Immature natural killer cell (primary cell): Measurements from ENCODE around the gene TRDMT1. TPM values are rescaled to one million over a fixed set of nuclear protein-coding genes. Genes with fewer than 3 reads are reported as not detected.

Experiments
- DNase-seq, 3 donors: peaks; one replicate each; pipeline ENCODE4 v3.0.0; 2022; ENCODE audit warnings: mixed read lengths in 1 of 3
- H3K27ac Mint-ChIP-seq, 6 donors: one replicate each; pipeline ENCODE4 v1.8.0; 2020; ENCODE audit warnings: mixed read lengths in 6 of 6, mild to moderate bottlenecking in 5 of 6, inconsistent platforms in 4 of 6, moderate library complexity in 3 of 6
- H3K27me3 Mint-ChIP-seq, 3 donors: one replicate each; pipeline ENCODE4 v1.8.0; 2020 to 2021; ENCODE audit warnings: low read depth in 3 of 3, mild to moderate bottlenecking in 3 of 3, mixed read lengths in 3 of 3, moderate library complexity in 3 of 3, inconsistent platforms in 1 of 3
- H3K36me3 Mint-ChIP-seq, 3 donors: one replicate each; pipeline ENCODE4 v1.8.0; 2020; ENCODE audit warnings: mixed read lengths in 3 of 3, inconsistent platforms in 2 of 3, mild to moderate bottlenecking in 2 of 3
- H3K4me1 Mint-ChIP-seq, 2 donors: one replicate each; pipeline ENCODE4 v1.8.0; 2020; ENCODE audit warnings: inconsistent platforms in 2 of 2, mild to moderate bottlenecking in 2 of 2, mixed read lengths in 2 of 2, moderate library complexity in 1 of 2
- H3K4me3 Mint-ChIP-seq, 5 donors: one replicate each; pipeline ENCODE4 v1.8.0; 2020; ENCODE audit warnings: mild to moderate bottlenecking in 5 of 5, mixed read lengths in 5 of 5, inconsistent platforms in 3 of 5, moderate library complexity in 3 of 5
- H3K9me3 Mint-ChIP-seq, 6 donors: one replicate each; pipeline ENCODE4 v1.8.0; 2020; ENCODE audit warnings: mild to moderate bottlenecking in 6 of 6, mixed read lengths in 6 of 6, inconsistent platforms in 4 of 6, moderate library complexity in 3 of 6
- polyA plus RNA-seq, 3 donors: library from polyadenylated mRNA; unstranded; fragments of 300-500 nt; fragmentation: Illumina TruSeq; gene quantifications; one replicate each; pipeline ENCODE4 v1.2.3, GENCODE V29; 2021

Gene TRDMT1
- polyA plus RNA-seq, 3 donors from 2014 or later, result 1.4 to 7.8 (median 3.6) TPM

GRCh38 chr10:17213646-17214349 is 12.3 kb upstream of the TRDMT1 start:
- H3K27me3 Mint-ChIP-seq, result peaks cover 0 to 3% (median 0%) of the 10 kb centered on the region in 3 donors
- H3K4me1 Mint-ChIP-seq, result peaks cover 13 to 20% of the 10 kb centered on the region in 2 donors
- peaks cover 0 to 9% (median 4%) of the 10 kb centered on the region in 3 donors for H3K36me3 Mint-ChIP-seq
- H3K4me3 Mint-ChIP-seq, result no peak overlapping the region
- no peaks in the 10 kb centered on the region for H3K9me3 Mint-ChIP-seq
- no peak for DNase-seq
- H3K27ac Mint-ChIP-seq, result peak overlapping the region in 2 of 6 donors; percentile 38 to 40

- DNase-seq, result no peak
- peaks cover 0 to 3% (median 0%) of the 10 kb centered on the region in 3 donors for H3K27me3 Mint-ChIP-seq
- H3K27ac Mint-ChIP-seq, result peak overlapping the region in 4 of 6 donors; percentile 30 to 86 (median 56)
- peaks cover 0 to 9% (median 4%) of the 10 kb centered on the region in 3 donors for H3K36me3 Mint-ChIP-seq
- no peaks in the 10 kb centered on the region for H3K9me3 Mint-ChIP-seq
- peaks cover 13 to 20% of the 10 kb centered on the region in 2 donors for H3K4me1 Mint-ChIP-seq
- H3K4me3 Mint-ChIP-seq, result no peak overlapping the region
Measured at GRCh38 chr10:17212802-17213221, 11.3 kb upstream of the TRDMT1 start.

- Mint-ChIP-seq H3K4me3 (no peak overlapping the region), H3K36me3 (peaks cover 0 to 9% (median 4%) of the 10 kb centered on the region in 3 donors), H3K9me3 (no peaks in the 10 kb centered on the region), H3K27me3 (peaks cover 0 to 2% (median 1%) of the 10 kb centered on the region in 3 donors), H3K27ac (no peak overlapping the region), H3K4me1 (peaks cover 12 to 18% of the 10 kb centered on the region in 2 donors)
- DNase-seq, result no peak
Measured at GRCh38 chr10:17210361-17210760, 8.9 kb upstream of the TRDMT1 start.

- H3K27me3 Mint-ChIP-seq, result peaks cover 0 to 2% (median 1%) of the 10 kb centered on the region in 3 donors
- H3K9me3 Mint-ChIP-seq, result no peaks in the 10 kb centered on the region
- no peak overlapping the region for H3K27ac Mint-ChIP-seq
- no peak for DNase-seq
- H3K4me1 Mint-ChIP-seq, result peaks cover 12 to 17% of the 10 kb centered on the region in 2 donors
- peaks cover 0 to 6% (median 4%) of the 10 kb centered on the region in 3 donors for H3K36me3 Mint-ChIP-seq
- H3K4me3 Mint-ChIP-seq, result no peak overlapping the region
Measured at GRCh38 chr10:17209881-17210280, 8.4 kb upstream of the TRDMT1 start.

GRCh38 chr10:17209302-17209701 is 7.8 kb upstream of the TRDMT1 start:
- no peak for DNase-seq
- Mint-ChIP-seq H3K9me3 (no peaks in the 10 kb centered on the region), H3K27me3 (peaks cover 0 to 2% (median 1%) of the 10 kb centered on the region in 3 donors), H3K27ac (peak overlapping the region in 1 of 6 donors; percentile 60), H3K4me1 (peaks cover 11 to 17% of the 10 kb centered on the region in 2 donors), H3K36me3 (peaks cover 0 to 4% (median 3%) of the 10 kb centered on the region in 3 donors), H3K4me3 (no peak overlapping the region)

GRCh38 chr10:17208476-17208875 is 7.0 kb upstream of the TRDMT1 start:
- peaks cover 0 to 2% (median 1%) of the 10 kb centered on the region in 3 donors for H3K27me3 Mint-ChIP-seq
- H3K4me1 Mint-ChIP-seq, result peaks cover 11 to 17% of the 10 kb centered on the region in 2 donors
- peak overlapping the region in 2 of 6 donors; percentile 28 to 53 for H3K27ac Mint-ChIP-seq
- peaks cover 0 to 4% (median 3%) of the 10 kb centered on the region in 3 donors for H3K36me3 Mint-ChIP-seq
- DNase-seq, result no peak
- H3K9me3 Mint-ChIP-seq, result no peaks in the 10 kb centered on the region
- H3K4me3 Mint-ChIP-seq, result no peak overlapping the region

- Mint-ChIP-seq H3K27me3 (peaks cover 1 to 6% (median 4%) of the 10 kb centered on the region in 3 donors), H3K9me3 (no peaks in the 10 kb centered on the region), H3K4me1 (peaks cover 16 to 23% of the 10 kb centered on the region in 2 donors), H3K36me3 (no peaks in the 10 kb centered on the region), H3K27ac (peak overlapping the region; percentile 73 to 97 (median 94)), H3K4me3 (peak overlapping the region in 1 of 5 donors; percentile 59)
- peak; percentile 38 to 72 (median 52) for DNase-seq
Measured at GRCh38 chr10:17206210-17206709, 4.8 kb upstream of the TRDMT1 start.

- Mint-ChIP-seq H3K27ac (no peak overlapping the region), H3K4me1 (peaks cover 30 to 44% of the 10 kb centered on the region in 2 donors), H3K27me3 (peaks cover 1 to 9% (median 7%) of the 10 kb centered on the region in 3 donors)
Measured at GRCh38 chr10:17203416-17203815, 1.9 kb upstream of the TRDMT1 start.

GRCh38 chr10:17202999-17203398 is 1.5 kb upstream of the TRDMT1 start:
- Mint-ChIP-seq H3K27me3 (peaks cover 1 to 9% (median 7%) of the 10 kb centered on the region in 3 donors), H3K9me3 (no peaks in the 10 kb centered on the region), H3K4me3 (peak overlapping the region in 2 of 5 donors; percentile 1 to 31), H3K36me3 (no peaks in the 10 kb centered on the region), H3K4me1 (peaks cover 30 to 44% of the 10 kb centered on the region in 2 donors), H3K27ac (peak overlapping the region; percentile 2 to 96 (median 55))
- no peak for DNase-seq

More at GRCh38 chr10:17203416-17203815, 1.9 kb upstream of the TRDMT1 start:
- Mint-ChIP-seq H3K9me3 (no peaks in the 10 kb centered on the region), H3K36me3 (no peaks in the 10 kb centered on the region), H3K4me3 (no peak overlapping the region)
- DNase-seq, result no peak

- peak overlapping the region; percentile 14 to 96 (median 64) for H3K27ac Mint-ChIP-seq
- peak overlapping the region; percentile 14 to 90 (median 53) for H3K4me3 Mint-ChIP-seq
- no peak for DNase-seq
- peaks cover 30 to 44% of the 10 kb centered on the region in 2 donors for H3K4me1 Mint-ChIP-seq
- H3K9me3 Mint-ChIP-seq, result no peaks in the 10 kb centered on the region
- peaks cover 1 to 9% (median 7%) of the 10 kb centered on the region in 3 donors for H3K27me3 Mint-ChIP-seq
- H3K36me3 Mint-ChIP-seq, result no peaks in the 10 kb centered on the region
Measured at GRCh38 chr10:17202506-17202905, 1.0 kb upstream of the TRDMT1 start.

GRCh38 chr10:17201794-17202116 is 283 bp upstream of the TRDMT1 start:
- Mint-ChIP-seq H3K4me3 (peak overlapping the region; percentile 90 to 99 (median 97)), H3K4me1 (peaks cover 29 to 42% of the 10 kb centered on the region in 2 donors), H3K27me3 (peaks cover 1 to 9% (median 7%) of the 10 kb centered on the region in 3 donors), H3K27ac (peak overlapping the region; percentile 92 to 98 (median 95)), H3K9me3 (no peaks in the 10 kb centered on the region), H3K36me3 (no peaks in the 10 kb centered on the region)
- DNase-seq, result no peak

- Mint-ChIP-seq H3K36me3 (no peaks in the 10 kb centered on the region), H3K27ac (peak overlapping the region; percentile 92 to 98 (median 95)), H3K9me3 (no peaks in the 10 kb centered on the region), H3K4me3 (peak overlapping the region; percentile 90 to 99 (median 97)), H3K27me3 (peaks cover 0 to 9% (median 7%) of the 10 kb centered on the region in 3 donors), H3K4me1 (peaks cover 19 to 33% of the 10 kb centered on the region in 2 donors)
- DNase-seq, result no peak
Measured at GRCh38 chr10:17200001-17200911, 1.2 kb downstream of the TRDMT1 start.

GRCh38 chr10:17199351-17199804 is 2.1 kb downstream of the TRDMT1 start:
- Mint-ChIP-seq H3K36me3 (no peaks in the 10 kb centered on the region), H3K4me1 (peaks cover 19 to 33% of the 10 kb centered on the region in 2 donors), H3K27me3 (peaks cover 0 to 9% (median 7%) of the 10 kb centered on the region in 3 donors), H3K4me3 (peak overlapping the region in 4 of 5 donors; percentile 8 to 42 (median 22)), H3K27ac (peak overlapping the region in 4 of 6 donors; percentile 3 to 73 (median 48)), H3K9me3 (no peaks in the 10 kb centered on the region)
- no peak for DNase-seq
